H1 (cell line): Measurements from ENCODE around the gene ATP5F1A.

ENCODE experiments used
- CTCF ChIP-seq, 3 experiments: IDR thresholded peaks; 1 replicate in 2 of 3; 2 replicates in 1 of 3; pipeline versions ENCODE4 v1.5.1 to v1.6.1; 2011; ENCODE audit warnings: low read length in 3 of 3, mild to moderate bottlenecking in 3 of 3, inconsistent platforms in 2 of 3, low read depth in 1 of 3, moderate library complexity in 1 of 3; ENCODE audit not compliant: insufficient read depth in 1 of 3; ENCODE audit errors: control extremely low read depth in 1 of 3
- EP300 ChIP-seq, 2 experiments: IDR thresholded peaks; 1 replicate in 1 of 2; 2 replicates in 1 of 2; pipeline ENCODE4 v1.6.1; 2011 to 2012; ENCODE audit warnings: low read depth in 2 of 2, low read length in 2 of 2, mild to moderate bottlenecking in 2 of 2, borderline replicate concordance in 1 of 2, inconsistent platforms in 1 of 2, moderate library complexity in 1 of 2
- EZH2 ChIP-seq: fragments of 200-600 bp; sonication (generic); IDR thresholded peaks from 2 replicates; pipeline ENCODE4 v1.7.1; 2012; ENCODE audit warnings: low read depth, mild to moderate bottlenecking, moderate library complexity, low read length, inconsistent platforms; ENCODE audit not compliant: severe bottlenecking
- MAFK ChIP-seq: IDR thresholded peaks from 2 replicates; pipeline ENCODE4 v1.6.1; 2012; ENCODE audit warnings: low read depth, mild to moderate bottlenecking, improper control_type of control experiment, low read length
- POLR2A ChIP-seq, 2 experiments: IDR thresholded peaks; 1 replicate in 1 of 2; 2 replicates in 1 of 2; pipeline ENCODE4 v1.6.1; 2011; ENCODE audit warnings: low read depth in 2 of 2, low read length in 2 of 2, mild to moderate bottlenecking in 2 of 2; ENCODE audit errors: control extremely low read depth in 1 of 2
- POU5F1 ChIP-seq: IDR thresholded peaks from 2 replicates; pipeline ENCODE4 v1.6.1; 2011; ENCODE audit warnings: low read depth, mild to moderate bottlenecking, low read length, moderate library complexity
- SIN3A ChIP-seq, 2 experiments: IDR thresholded peaks in 1 of 2; conservative IDR thresholded peaks in 1 of 2; 2 replicates each; pipeline ENCODE4 v1.6.1; 2011 to 2012; ENCODE audit warnings: low read length in 2 of 2, improper control_type of control experiment in 1 of 2, low read depth in 1 of 2, mild to moderate bottlenecking in 1 of 2
- SRF ChIP-seq: IDR thresholded peaks from 2 replicates; pipeline ENCODE4 v1.6.1; 2011; ENCODE audit warnings: mild to moderate bottlenecking, low read depth, low read length, moderate library complexity
- TAF1 ChIP-seq: IDR thresholded peaks from 2 replicates; pipeline ENCODE4 v1.6.1; 2011; ENCODE audit warnings: mild to moderate bottlenecking, low read depth, low read length
- TEAD4 ChIP-seq: IDR thresholded peaks from 2 replicates; pipeline ENCODE4 v1.6.1; 2012; ENCODE audit warnings: low read depth, low read length, inconsistent platforms, mixed read lengths

- TF ChIP-seq SRF, result no peak
- TF ChIP-seq POLR2A (IDR thresholded peaks at IDR 0.05; ENCODE audit: control extremely low read depth in 1 of 2, low read depth in 2 of 2, low read length in 2 of 2), result no peak
- no peak for TF ChIP-seq EZH2
- no peak for TF ChIP-seq SIN3A (conservative IDR thresholded peaks at IDR 0.05 in 1 of 2, IDR thresholded peaks at IDR 0.05 in 1 of 2; ENCODE audit: low read depth in 1 of 2, low read length in 2 of 2)
- TF ChIP-seq TAF1, result no peak
- no peak for TF ChIP-seq EP300 (IDR thresholded peaks at IDR 0.05; ENCODE audit: borderline replicate concordance in 1 of 2, low read depth in 2 of 2, low read length in 2 of 2)
- TF ChIP-seq CTCF (IDR thresholded peaks at IDR 0.05; ENCODE audit: control extremely low read depth in 1 of 3, insufficient read depth in 1 of 3, low read depth in 1 of 3, low read length in 3 of 3), result no peak
- no peak for TF ChIP-seq POU5F1
- no peak for TF ChIP-seq TEAD4
- no peak for TF ChIP-seq MAFK
Observed at GRCh38 chr18:46035696-46036680, 62.1 kb downstream of the ATP5F1A start.
